Stimulated activated CD4-positive, alpha-beta T cell treated with anti-CD3 and anti-CD28 coated beads, Interleukin-15, amount 100 ng/mL, for 24 hours (primary cell): ENCODE results near the gene SYNJ1.
"Not testable (repeated sequence)": the region's sequence is repeated elsewhere in the genome, so short reads cannot be mapped to it uniquely, and the experiment has no call there.

ENCODE experiments used
- DNase-seq: peaks from one replicate; pipeline ENCODE4 v3.0.0-alpha.2; 2020

The SYNJ1 gene

GRCh38 chr21:32690085-32690484 is 37.7 kb downstream of the SYNJ1 start:
- DNase-seq: no peak

- DNase-seq: no peak
These were observed 40.0 kb downstream of the SYNJ1 start for GRCh38 chr21:32687643-32688345.

- DNase-seq: no peak
These were observed 44.9 kb downstream of the SYNJ1 start for GRCh38 chr21:32682696-32683474.

GRCh38 chr21:32674731-32675130 is 53.1 kb downstream of the SYNJ1 start:
- DNase-seq: no peak

GRCh38 chr21:32674038-32674437 is 53.8 kb downstream of the SYNJ1 start:
- DNase-seq: no peak

- DNase-seq: no peak
These were observed 61.6 kb downstream of the SYNJ1 start for GRCh38 chr21:32666258-32666657.

- DNase-seq: not testable (repeated sequence)
These were observed 63.7 kb downstream of the SYNJ1 start for GRCh38 chr21:32664095-32664494.

GRCh38 chr21:32661981-32662380 is 65.8 kb downstream of the SYNJ1 start:
- not testable (repeated sequence) for DNase-seq

- not testable (repeated sequence) for DNase-seq
These were observed 66.6 kb downstream of the SYNJ1 start for GRCh38 chr21:32661026-32661782.

- no peak for DNase-seq
These were observed 69.3 kb downstream of the SYNJ1 start for GRCh38 chr21:32658524-32658923.

- peak; percentile 32 for DNase-seq
These were observed 74.4 kb downstream of the SYNJ1 start for GRCh38 chr21:32653326-32653901.

GRCh38 chr21:32648165-32648564 is 79.6 kb downstream of the SYNJ1 start:
- DNase-seq: no peak

- DNase-seq: no peak
These were observed 82.3 kb downstream of the SYNJ1 start for GRCh38 chr21:32645261-32646182.

GRCh38 chr21:32641710-32642698 is 85.8 kb downstream of the SYNJ1 start:
- no peak for DNase-seq

- DNase-seq: no peak
These were observed 101.1 kb downstream of the SYNJ1 start for GRCh38 chr21:32626621-32627196.

- not testable (repeated sequence) for DNase-seq
These were observed 109.6 kb downstream of the SYNJ1 start for GRCh38 chr21:32618218-32618617.

GRCh38 chr21:32613436-32614043 is 114.3 kb downstream of the SYNJ1 start:
- DNase-seq: no peak

GRCh38 chr21:32612999-32613337 is 114.8 kb downstream of the SYNJ1 start:
- no peak for DNase-seq

GRCh38 chr21:32612075-32612998 is 115.5 kb downstream of the SYNJ1 start, which contains the start of gene CFAP298:
TSS of gene CFAP298 (minus strand) at chr21:32612377. CDS start at chr21:32612243, 134 bp downstream.
- DNase-seq: peak; percentile 90
